DMS 273 treated with DMSO at 0.1 percent for 48 hours (cell line): ENCODE measurements around the gene LHFPL3.
"Not testable (repeated sequence)": the region's sequence is repeated elsewhere in the genome, so short reads cannot be mapped to it uniquely, and the experiment has no call there.

ENCODE experiments used
- DNase-seq: peaks from one replicate; lab custom pipeline; 2025; lab: John Stamatoyannopoulos, UW

Gene LHFPL3

GRCh38 chr7:104933521-104933988, 605.2 kb downstream of the LHFPL3 start:
- no peak for DNase-seq

DNA sequence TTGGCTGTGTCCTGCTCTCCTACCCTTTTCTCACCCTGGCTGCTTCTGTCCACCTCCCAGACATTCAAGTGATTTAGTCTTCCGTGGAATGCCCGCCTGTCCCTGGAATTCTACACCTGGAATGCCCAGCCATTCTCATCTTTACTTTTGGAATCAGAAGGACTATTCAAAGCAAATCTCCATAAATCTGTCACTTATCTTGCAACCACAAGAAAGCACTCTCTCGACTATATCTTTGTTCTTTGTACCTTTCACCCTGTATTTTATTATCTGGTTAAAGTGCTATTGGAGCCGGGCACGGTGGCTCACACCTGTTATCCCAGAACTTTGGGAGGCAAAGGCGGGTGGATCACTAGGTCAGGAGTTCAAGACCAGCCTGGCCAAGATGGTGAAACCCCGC, 606.3 kb downstream of the LHFPL3 start:
- no peak for DNase-seq

GRCh38 chr7:104935276-104935675, 606.9 kb downstream of the LHFPL3 start:
- no peak for DNase-seq

DNA sequence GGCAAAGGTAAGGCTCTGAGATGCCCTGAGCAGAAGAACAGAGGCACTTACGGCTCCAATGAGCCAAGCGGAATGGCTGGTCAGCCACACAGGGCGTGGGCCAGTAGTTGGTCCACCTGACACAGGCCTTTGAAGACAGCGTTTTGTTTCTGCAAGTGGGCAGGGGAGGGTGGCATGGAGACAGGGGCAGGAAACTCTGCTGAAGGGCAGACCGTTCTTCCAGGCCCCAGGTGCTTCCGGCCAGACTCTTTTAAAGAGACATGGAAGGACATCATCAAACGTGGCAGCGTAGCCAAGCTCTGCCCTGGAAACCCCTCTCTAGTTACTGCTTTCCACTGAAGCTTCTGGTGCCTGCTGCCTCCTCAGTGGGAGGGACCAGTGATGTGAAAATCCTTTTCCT, 608.1 kb downstream of the LHFPL3 start:
- no peak for DNase-seq

GRCh38 chr7:104937489-104937888, 609.1 kb downstream of the LHFPL3 start:
- DNase-seq, result not testable (repeated sequence)

- no peak for DNase-seq
Measured at GRCh38 chr7:104938741-104939390, 610.5 kb downstream of the LHFPL3 start.

DNA sequence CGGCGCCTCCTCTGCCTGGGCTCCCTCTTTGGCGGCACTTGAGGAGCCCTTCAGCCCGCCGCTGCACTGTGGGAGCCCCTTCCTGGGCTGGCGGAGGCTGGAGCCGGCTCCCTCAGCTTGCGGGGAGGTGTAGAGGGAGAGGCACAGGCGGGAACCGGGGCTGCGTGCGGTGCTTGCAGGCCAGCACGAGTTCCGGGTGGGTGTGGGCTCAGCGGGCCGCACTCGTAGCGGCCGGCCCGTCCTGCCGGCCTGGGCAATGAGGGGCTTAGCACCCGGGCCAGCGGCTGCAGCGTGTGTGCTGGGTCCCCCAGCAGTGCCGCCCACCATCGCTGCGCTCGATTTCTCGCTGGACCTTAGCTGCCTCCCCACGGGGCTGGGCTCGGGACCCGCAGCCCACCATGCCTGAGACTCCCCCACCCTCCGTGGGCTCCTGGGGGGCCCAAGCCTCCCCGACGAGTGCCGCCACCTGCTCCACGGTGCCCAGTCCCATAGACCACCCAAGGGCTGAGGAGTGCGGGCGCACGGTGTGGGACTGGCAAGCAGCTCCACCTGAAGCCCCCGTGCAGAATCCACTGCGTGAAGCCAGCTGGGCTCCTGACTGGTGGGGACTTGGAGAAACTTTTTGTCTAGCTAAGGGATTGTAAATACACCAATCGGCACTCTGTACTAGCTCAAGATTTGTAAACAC, 611.8 kb downstream of the LHFPL3 start:
- DNase-seq, result no peak

DNA sequence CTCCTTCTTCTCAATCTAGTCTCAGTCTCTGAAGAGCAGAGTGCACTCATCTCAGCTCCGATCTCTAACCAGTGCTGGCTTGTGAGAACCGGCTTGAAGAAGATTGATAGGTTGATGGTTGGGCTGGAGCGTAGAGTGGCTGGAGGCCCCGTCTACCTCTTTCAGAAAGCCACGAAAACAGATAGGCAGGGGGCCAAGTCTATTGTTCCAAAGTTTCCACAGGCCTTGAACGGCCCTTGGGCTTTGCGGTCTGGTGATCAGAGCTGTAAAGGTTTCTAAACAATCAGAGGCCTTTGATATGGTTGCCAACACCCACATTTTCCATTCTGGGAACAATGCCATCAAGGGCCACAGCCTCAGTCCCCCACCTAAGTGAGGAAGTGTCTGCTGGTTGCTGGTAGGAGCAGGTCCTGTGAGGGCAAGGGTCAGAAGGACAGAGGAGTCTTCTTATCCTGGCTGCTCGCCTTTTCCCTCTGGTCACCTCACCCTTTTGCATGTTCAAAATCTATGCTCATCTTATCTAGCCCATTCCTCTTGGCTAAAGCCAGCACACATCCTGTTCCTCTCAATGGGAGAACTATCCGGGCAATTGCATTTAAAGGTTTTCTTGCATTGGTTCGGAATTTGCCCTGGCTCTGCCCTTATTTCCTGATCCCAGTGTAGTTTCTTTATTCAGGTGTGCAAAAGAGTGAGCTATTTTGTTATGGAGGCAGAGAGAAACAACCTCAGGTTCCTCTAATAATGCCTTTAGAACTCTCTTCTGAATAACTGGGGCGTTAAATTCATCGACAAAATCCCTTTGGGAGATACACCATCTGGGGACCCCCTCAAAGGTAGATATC, 615.3 kb downstream of the LHFPL3 start:
- DNase-seq, result no peak

DNA sequence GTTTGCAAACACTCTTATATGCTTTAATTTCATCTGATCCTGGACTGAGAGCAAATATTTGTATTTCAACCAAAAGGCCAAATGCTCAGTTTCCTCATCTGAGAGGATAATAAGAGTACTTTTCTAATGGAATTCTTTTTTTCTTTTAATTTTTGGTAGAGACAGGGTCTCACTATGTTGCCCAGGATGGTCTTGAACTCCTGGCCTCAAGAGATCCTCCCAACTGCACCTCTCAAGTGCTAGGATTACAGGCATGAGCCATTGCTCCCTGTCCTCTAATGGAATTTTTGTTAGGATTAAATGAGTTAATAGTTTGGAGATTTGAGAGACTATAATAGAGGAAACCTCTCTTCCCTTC, 617.2 kb downstream of the LHFPL3 start:
- no peak for DNase-seq

GRCh38 chr7:104946338-104946737, 617.9 kb downstream of the LHFPL3 start:
- no peak for DNase-seq

DNA sequence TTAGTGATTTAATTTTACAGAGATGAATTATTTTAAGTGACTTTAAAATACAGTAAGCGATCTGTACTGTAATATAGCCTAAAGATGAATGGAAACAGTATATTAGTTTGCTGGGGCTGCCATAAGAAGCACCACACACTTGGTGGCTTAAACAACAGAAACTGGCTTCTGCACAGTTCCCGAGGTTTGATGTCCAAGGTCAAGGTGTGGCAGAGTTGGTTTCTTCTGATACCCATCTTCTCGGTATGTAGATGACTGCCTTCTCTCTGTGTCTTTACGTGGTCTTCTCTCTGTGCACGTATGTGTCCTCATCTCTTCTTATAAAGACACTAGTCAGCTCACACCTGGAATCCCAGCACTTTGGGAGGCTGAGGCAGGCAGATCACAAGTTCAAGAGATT, 621.6 kb downstream of the LHFPL3 start:
- DNase-seq, result no peak

DNA sequence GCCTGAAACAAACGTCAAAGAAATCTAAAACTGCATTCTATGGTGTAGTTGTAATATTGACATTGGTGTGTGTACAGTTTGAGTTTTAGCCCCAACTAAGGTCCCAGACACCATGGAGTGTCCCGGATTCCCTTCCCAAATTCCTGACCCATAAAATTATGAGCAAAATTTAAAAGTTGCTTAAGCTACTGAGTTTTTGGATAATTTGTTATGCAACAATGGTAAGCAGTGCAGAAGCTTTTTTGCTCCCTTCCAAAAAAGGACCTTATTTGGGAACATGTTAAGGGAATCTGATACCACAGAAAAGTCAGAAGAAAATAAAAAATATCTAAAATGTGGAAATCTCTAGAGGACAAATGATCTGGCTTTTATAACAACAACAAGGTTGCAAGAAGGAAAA, 622.4 kb downstream of the LHFPL3 start:
- DNase-seq, result no peak

DNA sequence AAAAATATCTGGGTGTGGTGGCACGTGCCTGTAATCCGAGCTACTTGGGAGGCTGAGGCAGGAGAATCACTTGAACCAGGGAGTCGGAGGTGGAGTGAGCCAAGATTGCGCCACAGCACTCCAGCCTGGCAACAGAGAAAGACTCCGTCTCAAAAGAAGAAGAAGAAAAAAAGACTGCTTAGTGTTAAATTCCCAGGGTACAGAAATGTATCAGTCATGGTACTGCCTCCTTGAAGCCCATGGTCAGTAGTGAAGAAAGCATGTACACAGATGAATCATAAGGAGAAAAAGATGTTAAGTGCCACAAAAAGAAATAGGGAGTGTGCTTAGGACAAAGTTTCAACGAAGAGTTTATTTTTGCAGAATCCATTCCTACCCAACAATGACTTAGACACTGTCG, 623.1 kb downstream of the LHFPL3 start:
- no peak for DNase-seq

GRCh38 chr7:104955276-104955675, 626.9 kb downstream of the LHFPL3 start:
- no peak for DNase-seq
